ENCODE measurements around the gene LCMT1.
"Not testable (repeated sequence)": the region's sequence is repeated elsewhere in the genome, so short reads cannot be mapped to it uniquely, and the experiment has no call there.

Gene LCMT1

GRCh38 chr16:25111403-25112166 lies at the start of gene LCMT1:
TSS of gene LCMT1 (plus strand) at chr16:25111742. CDS start at chr16:25111884, 142 bp downstream.
- DNase-seq = peak; percentile 98

DNA sequence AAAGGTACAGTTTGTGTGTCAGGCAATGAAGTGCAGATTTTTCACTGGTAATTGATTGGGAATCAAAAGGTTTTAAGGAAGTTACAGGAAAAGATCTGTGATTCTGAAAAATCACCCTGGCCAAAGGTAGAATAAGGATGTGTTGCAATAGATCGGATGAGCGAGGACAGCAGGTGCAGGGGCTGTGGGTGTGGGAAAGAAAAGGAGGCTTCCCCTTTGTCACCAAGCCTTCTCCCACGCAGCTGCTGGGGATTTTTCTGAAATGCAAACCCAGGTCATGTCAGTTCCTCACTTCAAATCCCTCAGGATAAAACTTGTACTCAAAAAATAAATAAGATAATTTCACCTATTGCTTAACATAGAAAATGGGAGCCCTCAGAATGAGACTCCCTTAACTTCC lies 48.4 kb upstream of the LCMT1 start:
- no peak for DNase-seq

GRCh38 chr16:25063865-25064264 lies 47.7 kb upstream of the LCMT1 start:
- DNase-seq = no peak

DNA sequence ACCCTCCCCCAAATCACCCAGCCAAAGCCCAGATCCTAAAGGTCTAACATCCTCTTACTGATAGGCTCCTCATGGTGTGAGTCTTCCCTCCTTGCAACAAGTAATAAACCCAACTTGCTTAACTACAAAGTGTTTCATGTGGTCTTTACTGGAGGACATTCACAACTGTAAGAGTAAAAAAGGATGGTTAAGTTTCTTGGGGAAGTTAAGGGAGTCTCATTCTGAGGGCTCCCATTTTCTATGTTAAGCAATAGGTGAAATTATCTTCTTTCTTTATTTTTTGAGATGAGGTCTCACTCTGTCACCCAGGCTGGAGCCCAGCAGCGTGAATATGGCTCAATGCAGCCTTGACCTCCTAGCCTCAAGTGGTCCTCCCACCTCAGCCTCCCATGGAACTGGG lies 47.3 kb upstream of the LCMT1 start:
- not testable (repeated sequence) for DNase-seq

GRCh38 chr16:25064937-25065336 lies 46.6 kb upstream of the LCMT1 start:
- DNase-seq = no peak

GRCh38 chr16:25065899-25066298 lies 45.6 kb upstream of the LCMT1 start:
- no peak for DNase-seq

GRCh38 chr16:25066426-25066746 lies 45.2 kb upstream of the LCMT1 start:
- DNase-seq = no peak

- peak; percentile 53 for DNase-seq
These were observed 44.6 kb upstream of the LCMT1 start for GRCh38 chr16:25066747-25067631.

DNA sequence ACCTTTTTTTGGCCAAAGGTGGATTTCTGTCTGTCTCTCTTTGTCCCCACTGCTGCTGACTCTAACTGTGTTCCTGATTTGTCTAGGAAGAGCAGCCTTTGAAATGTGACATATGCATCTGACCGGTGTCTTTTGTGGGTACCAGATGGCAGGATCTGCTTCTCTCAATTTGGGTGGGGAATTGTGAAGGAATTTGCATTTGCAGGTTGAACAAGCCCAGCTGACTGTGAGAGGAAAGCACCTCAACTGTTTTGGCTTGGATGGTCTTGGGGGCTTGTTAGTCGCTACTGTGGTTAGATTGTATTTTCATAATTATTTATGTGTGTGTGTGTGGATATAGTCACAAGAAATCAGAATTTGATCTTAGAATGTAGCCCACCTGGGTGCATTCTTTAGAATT lies 37.7 kb upstream of the LCMT1 start:
- no peak for DNase-seq

GRCh38 chr16:25078386-25078978 lies 33.1 kb upstream of the LCMT1 start:
- no peak for DNase-seq

DNA sequence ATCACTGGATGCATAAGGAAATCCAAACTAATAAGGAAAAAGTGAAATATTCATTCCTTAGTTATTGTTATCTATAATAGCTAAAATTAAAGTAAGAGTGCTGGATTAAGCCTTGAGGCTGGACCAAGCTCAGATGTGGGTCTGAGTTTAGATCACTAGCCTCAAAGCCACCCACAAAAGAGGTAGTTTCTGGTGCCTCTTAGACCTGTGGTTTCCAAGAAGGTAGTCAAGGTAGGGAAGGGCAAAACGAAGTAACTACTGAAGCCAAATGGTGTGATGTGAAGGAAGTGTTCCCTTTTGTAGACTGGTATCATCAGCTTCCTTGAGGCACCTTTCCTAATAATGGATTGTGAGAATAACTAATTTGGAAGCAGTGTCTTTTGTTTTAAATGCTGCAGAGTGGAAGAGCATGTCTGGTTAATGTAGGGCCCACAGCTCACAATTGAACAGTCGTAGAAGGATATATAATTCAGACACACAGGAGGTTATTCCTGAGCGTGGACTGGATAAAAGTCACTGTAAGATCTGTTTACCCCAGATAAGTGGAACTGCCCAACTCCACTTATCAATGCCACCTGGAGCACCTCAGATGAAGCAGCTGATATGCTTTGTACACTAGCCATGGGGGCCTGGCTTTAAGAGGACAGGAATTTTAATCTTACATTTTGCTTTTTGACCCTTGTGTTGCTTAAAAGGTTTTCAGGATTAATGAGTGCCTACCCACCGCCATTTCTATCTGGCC lies 31.7 kb upstream of the LCMT1 start:
- no peak for DNase-seq

DNA sequence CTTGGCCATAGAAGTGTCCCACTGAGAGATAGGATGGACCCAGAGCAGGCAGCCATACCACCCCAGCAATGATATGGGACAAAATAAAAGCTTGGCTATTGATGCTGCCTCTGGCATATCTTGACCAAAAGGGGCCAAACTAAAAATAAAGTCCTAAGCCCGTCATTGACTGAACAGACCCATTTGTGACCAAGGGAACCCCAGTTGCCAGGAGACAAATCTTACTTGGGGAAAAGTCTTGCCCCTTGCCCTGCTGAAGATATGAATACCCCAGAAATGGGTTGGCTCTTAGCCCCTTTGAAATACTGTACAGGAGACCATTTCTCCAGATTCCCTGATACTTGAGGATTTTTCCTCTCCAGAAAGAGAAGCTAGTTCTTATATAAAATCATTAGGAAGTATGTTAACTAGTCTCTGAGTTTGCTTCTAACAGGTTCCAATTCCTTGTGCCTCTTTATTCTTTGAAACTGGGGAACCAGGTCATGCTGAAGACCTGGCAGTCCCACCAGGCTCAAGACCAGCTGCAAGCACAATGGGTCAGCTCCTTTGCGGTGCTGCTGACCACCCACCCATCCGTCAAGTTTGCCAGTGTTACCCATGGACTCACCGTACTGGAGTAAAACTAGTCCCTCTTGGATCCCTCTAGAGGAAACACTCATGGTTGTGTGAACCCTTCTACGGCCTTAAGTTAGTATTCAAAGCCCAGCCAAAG lies 31.0 kb upstream of the LCMT1 start:
- DNase-seq = no peak

- DNase-seq = no peak
These were observed 29.8 kb upstream of the LCMT1 start for GRCh38 chr16:25081702-25082101.

DNA sequence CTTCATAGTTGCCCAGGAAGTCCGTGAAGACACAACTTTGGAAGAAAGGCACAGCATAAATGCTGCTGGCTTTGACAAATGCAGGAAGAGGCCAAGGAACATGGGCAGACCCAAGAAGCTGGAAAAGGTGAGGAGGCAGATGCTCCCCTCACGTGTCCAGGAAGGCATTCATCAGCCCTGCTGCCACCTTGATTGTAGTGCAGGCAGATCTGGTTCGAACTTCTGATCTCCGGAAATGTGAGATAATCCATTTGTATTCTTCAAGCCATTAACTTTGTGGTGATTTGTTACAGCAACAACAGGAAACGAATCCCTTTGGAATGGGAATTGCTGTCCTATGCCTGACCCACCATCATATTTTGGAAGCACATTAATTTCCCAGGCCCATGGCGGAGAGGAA lies 28.5 kb upstream of the LCMT1 start:
- no peak for DNase-seq

- no peak for DNase-seq
These were observed 27.8 kb upstream of the LCMT1 start for GRCh38 chr16:25083701-25084100.

DNA sequence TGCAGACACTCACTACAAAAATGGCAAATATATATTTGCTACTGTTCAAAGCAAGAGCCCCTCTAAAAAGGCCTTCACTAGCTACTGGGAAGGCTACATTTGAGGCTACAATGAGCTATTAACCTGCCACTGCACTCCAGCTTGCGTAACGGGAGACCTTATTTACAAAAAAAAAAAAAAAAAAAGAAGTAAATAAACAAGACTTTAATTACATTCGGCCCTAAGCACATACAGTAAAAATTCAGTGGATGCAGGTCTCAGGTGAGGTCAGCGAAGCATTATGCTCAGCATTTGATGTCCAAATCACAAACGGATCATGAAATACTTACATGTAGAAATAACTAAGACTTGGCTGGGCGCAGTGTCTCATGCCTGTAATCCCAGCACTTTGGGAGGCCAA lies 26.7 kb upstream of the LCMT1 start:
- no peak for DNase-seq

- no peak for DNase-seq
These were observed 23.8 kb upstream of the LCMT1 start for GRCh38 chr16:25087761-25088160.

DNA sequence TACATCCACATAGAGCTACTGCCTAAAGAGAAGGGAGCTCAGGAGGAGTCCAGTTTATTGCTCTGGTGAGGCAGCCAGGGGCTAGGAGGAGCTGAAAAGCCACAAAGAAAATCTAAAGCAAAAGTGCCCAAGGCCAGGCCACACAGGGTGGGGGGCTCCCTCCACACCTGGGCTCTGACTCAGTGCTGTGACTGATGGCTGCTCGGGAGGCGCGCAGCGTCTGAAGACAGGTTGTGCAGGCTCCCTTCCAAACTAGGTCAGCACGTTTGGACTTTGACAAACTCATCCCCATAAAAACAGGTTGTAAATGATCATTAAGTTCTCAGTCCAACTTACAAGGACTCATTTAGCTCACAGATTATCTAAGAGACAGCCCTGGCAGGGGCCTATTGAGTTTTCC lies 22.2 kb upstream of the LCMT1 start:
- DNase-seq = no peak

- DNase-seq = no peak
These were observed 19.1 kb upstream of the LCMT1 start for GRCh38 chr16:25092441-25092840.

- no peak for DNase-seq
These were observed 18.1 kb upstream of the LCMT1 start for GRCh38 chr16:25093208-25094061.

DNA sequence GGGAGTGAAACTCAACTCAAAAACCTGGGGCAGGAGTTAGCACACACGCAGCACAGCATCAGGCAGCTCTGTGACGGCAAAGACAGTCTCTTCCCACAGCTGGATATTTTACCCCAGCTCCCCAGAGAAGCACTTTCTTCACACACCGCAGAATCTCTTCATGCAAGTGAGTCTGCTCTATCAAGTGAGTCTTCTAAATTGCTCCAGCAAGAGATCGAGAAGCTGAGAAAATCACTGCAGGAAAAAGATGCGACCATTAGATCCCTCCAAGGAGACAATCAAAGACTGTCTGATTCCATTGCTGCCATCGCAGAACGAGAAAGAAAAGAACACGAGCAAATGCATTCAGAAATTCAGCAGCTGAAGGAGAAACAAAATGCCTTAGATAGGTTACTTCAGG lies 16.9 kb upstream of the LCMT1 start:
- DNase-seq = no peak

- DNase-seq = no peak
These were observed 15.9 kb upstream of the LCMT1 start for GRCh38 chr16:25095636-25096035.

All from NCI-H2029 (cell line).